CD4-positive, alpha-beta T cell treated with Interleukin-15 for 1 hour (primary cell): ENCODE data around the gene SOX8.

Experiments
- DNase-seq: peaks from one replicate; pipeline ENCODE4 v3.0.0-alpha.2; 2020

Gene SOX8

GRCh38 chr16:1027501-1027815 lies 45.9 kb downstream of the SOX8 start:
- DNase-seq = no peak

GRCh38 chr16:1028056-1028455 lies 46.5 kb downstream of the SOX8 start:
- DNase-seq = no peak

GRCh38 chr16:1028524-1029258 lies 47.1 kb downstream of the SOX8 start:
- no peak for DNase-seq

DNA sequence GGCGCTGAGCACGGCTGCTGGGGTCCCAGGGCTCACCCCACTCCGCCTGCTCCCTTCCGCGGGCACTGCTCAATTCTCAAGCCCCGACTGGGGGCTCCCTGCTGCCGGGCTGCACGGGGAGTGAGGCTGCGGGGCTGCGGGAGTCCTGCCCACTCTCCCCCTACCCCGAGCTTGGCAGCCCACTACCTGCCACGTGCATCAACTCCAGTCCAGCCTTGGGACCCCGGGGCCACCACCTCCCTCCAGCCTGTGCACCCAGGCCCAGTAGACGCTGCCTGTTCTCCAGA lies 47.6 kb downstream of the SOX8 start:
- no peak for DNase-seq

DNA sequence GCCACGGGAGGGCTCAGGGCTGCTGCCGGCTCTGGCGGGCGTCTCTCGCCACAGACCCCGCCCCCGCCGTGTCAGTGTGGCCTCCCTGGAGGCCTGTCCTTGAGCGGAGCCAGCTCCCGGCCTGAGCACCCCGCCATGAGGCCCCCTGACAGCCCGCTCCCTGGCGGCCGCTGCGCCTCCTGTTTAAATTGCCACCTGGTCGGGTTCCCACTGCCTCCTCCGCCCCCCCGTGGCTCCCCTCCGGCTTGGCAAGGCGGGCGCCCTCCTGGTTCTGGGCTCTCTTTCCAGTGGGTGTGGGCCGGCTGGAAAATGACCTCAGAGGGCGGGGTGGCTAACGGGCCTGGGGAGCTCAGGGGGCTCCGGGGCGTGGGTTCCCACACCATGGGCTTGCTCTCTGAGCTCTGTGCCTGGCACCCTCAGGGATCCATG lies 48.9 kb downstream of the SOX8 start:
- no peak for DNase-seq

GRCh38 chr16:1031666-1032065 lies 50.1 kb downstream of the SOX8 start:
- no peak for DNase-seq

DNA sequence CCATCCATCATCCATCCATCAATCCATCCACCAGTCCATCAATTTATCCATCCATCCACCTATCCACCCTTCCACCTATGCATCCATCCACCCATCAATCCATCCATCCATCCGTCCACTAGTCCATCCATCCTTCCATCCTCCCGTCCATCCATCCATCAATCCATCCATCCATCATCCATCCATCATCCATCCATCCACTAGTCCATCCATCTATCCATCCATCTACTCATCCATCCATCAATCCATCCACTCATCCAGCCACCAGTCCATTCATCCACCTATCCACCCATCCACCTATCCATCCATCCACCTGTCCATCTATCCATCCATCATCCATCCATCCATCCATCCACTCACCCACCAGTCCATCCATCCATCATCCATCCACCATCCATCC lies 51.0 kb downstream of the SOX8 start:
- no peak for DNase-seq

DNA sequence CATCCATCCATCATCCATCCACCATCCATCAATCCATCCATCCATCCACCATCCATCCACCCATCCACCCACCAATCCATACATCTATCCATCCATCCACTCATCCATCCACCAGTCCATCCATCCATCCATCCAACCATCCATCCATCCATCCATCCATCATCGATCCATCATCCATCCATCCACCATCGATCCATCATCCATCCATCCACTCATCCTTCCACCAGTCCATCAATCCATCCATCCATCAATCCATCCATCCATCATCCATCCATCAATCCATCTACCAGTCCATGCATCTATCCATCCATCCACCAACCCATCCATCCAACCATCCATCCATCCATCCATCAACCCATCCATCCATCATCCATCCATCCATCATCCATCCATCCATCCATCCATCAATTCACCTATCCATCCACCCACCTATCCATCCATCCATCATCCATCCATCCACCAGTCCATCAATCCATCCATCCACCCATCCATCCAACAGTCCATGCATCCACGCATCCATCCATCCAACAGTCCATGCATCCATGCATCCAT lies 51.6 kb downstream of the SOX8 start:
- DNase-seq = no peak

- DNase-seq = no peak
These were observed 52.9 kb downstream of the SOX8 start for GRCh38 chr16:1034230-1035065.

DNA sequence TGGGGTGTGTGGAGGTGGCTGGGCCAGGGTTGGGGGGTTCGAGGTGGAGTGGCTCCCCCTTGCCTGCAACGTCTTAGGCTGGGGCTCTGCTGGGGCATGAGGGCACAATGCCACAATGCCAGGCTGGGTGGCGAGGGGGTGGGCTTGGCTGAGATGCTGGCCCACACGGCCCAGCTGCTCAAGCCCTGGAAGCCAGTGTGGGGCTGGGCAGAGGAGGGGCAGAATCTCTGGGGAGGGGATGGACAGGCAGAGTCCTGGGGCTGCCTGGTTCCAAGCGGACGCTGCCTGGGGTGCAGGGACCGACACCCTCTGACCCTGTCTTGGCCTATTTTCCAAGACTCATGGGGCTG lies 53.5 kb downstream of the SOX8 start:
- no peak for DNase-seq

DNA sequence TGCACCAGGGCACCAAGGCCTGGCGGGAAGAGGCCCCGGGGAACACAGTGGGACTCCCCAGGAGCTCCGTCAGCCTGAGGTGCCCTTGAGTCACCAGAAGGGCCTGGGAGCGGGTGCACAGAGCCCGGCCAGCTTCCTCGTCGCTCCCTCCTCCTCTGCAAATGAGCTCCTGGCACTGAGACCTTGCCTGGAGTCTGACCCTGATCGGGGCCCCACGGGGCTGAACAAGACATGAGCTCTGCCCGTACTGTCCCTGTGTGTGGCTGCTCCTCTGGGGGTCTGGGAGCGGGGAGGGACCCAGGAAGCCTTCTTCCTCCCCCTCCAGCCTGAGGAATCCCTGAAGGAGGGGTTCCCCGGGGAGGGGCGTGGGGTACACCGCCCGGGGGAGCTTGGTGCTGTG lies 54.6 kb downstream of the SOX8 start:
- DNase-seq = no peak
